ENCODE results near the gene HS3ST6. TPM values are rescaled to one million over a fixed set of nuclear protein-coding genes. Genes with fewer than 3 reads are reported as not detected.

The HS3ST6 gene
- total RNA-seq: under 1 TPM in 1 of 7 donors, not detected in 6; 0.20 TPM
- under 1 TPM in 1 of 3 donors, not detected in 2; 0.06 TPM for polyA plus RNA-seq
- long read RNA-seq, donor 1: 0 reads
- long read RNA-seq, donor 2: 0 reads

- H3K27ac ChIP-seq: no peak within 1 kb of the TSS
- H3K27me3 ChIP-seq (replicated peaks in 1 of 7): peaks cover 5 to 100% (median 69%) of the 10 kb centered on the region in 7 donors
- TF ChIP-seq POLR2A (IDR thresholded peaks at IDR 0.05) (no peak), POLR2AphosphoS5 (IDR thresholded peaks at IDR 0.05) (no peak), CTCF (IDR thresholded peaks at IDR 0.05 in 8 of 11, conservative IDR thresholded peaks at IDR 0.05 in 3 of 11) (no peak)
- WGBS, 5 donors: 6 to 11% (median 10%) methylated on average over 24 to 70 of the region's 71 CpGs
- no peaks in the 10 kb centered on the region for H3K36me3 ChIP-seq
- no peaks in the 10 kb centered on the region for H3K9me3 ChIP-seq
- peaks cover 0 to 33% (median 15%) of the 10 kb centered on the region in 6 donors for H3K4me1 ChIP-seq
- peak within 1 kb of the TSS in 2 of 8 donors; percentile 7 to 21 for H3K4me3 ChIP-seq
- intact Hi-C loops (cut with DNase I; ENCODE audit: low total_unique reads): no loop called here
- DNase-seq: no peak
Observed at GRCh38 chr16:1918351-1919326, at the start of gene HS3ST6. Gene HS3ST6 (minus strand): TSS chr16:1918415. CDS start chr16:1918323, 92 bp downstream.

- H3K27ac ChIP-seq: peak within 1 kb of the TSS; percentile 80 to 99 (median 98)
- no peak for DNase-seq
- intact Hi-C loops (cut with DNase I; ENCODE audit: low total_unique reads): no loop called here
- no peaks in the 10 kb centered on the region for H3K27me3 ChIP-seq (replicated peaks in 1 of 7)
- no peaks in the 10 kb centered on the region for H3K9me3 ChIP-seq
- peak within 1 kb of the TSS; percentile 66 to 94 (median 81) for H3K4me3 ChIP-seq
- WGBS, 5 donors: 92 to 98% (median 96%) methylated on average over 5 to 6 of the region's 6 CpGs
- peaks cover 27 to 62% (median 53%) of the 10 kb centered on the region in 6 donors for H3K4me1 ChIP-seq
- peaks cover 0 to 31% (median 19%) of the 10 kb centered on the region in 6 donors for H3K36me3 ChIP-seq
- no peak for TF ChIP-seq POLR2AphosphoS5 (IDR thresholded peaks at IDR 0.05)
Observed at GRCh38 chr16:1966460-1966859, 48.2 kb upstream of the HS3ST6 start, which contains the start of gene RNF151. Gene RNF151 (plus strand): TSS chr16:1966856. CDS start chr16:1966882, 26 bp downstream.

GRCh38 chr16:1965396-1966001, 47.3 kb upstream of the HS3ST6 start:
- no peak for TF ChIP-seq POLR2A (IDR thresholded peaks at IDR 0.05)
- H3K9me3 ChIP-seq: no peaks in the 10 kb centered on the region
- peak overlapping the region; percentile 66 to 94 (median 81) for H3K4me3 ChIP-seq
- 21 to 65% (median 22%) methylated on average over 9 to 24 of the region's 24 CpGs for WGBS, 5 donors
- peaks cover 23 to 62% (median 53%) of the 10 kb centered on the region in 6 donors for H3K4me1 ChIP-seq
- intact Hi-C loops (cut with DNase I; ENCODE audit: low total_unique reads): no loop called here
- DNase-seq: no peak
- no peaks in the 10 kb centered on the region for H3K27me3 ChIP-seq (replicated peaks in 1 of 7)
- H3K36me3 ChIP-seq: peaks cover 0 to 40% (median 26%) of the 10 kb centered on the region in 6 donors
- H3K27ac ChIP-seq: peak overlapping the region; percentile 80 to 99 (median 98)

- peak within 1 kb of the TSS; percentile 66 to 94 (median 81) for H3K4me3 ChIP-seq
- WGBS, 5 donors: 0 to 1% (median 0%) methylated on average over 42 to 97 of the region's 97 CpGs
- H3K27me3 ChIP-seq (replicated peaks in 1 of 7): no peaks in the 10 kb centered on the region
- H3K4me1 ChIP-seq: peaks cover 28 to 66% (median 58%) of the 10 kb centered on the region in 6 donors
- peak; percentile 99 for DNase-seq
- TF ChIP-seq CTCF (IDR thresholded peaks at IDR 0.05 in 8 of 11, conservative IDR thresholded peaks at IDR 0.05 in 3 of 11) (peak in 6 of 11 experiments; percentile 5 to 54 (median 38)), POLR2A (IDR thresholded peaks at IDR 0.05) (peak; percentile 85 to 92 (median 91)), POLR2AphosphoS5 (IDR thresholded peaks at IDR 0.05) (peak; percentile 99 to 100 (median 100))
- no peaks in the 10 kb centered on the region for H3K9me3 ChIP-seq
- H3K36me3 ChIP-seq: peaks cover 0 to 40% (median 26%) of the 10 kb centered on the region in 6 donors
- intact Hi-C loops (cut with DNase I; ENCODE audit: low total_unique reads): no loop called here
- H3K27ac ChIP-seq: peak within 1 kb of the TSS; percentile 80 to 99 (median 98)
Observed at GRCh38 chr16:1964506-1965395, 46.5 kb upstream of the HS3ST6 start, which contains the start of gene RPS2. Gene RPS2 (minus strand): TSS chr16:1964826. CDS start chr16:1964625, 201 bp downstream.
